BLaER1 (cell line): ENCODE results near the gene PITPNC1.
A peak's percentile ranks its signal among the peaks of the same experiment; 100 is the strongest.
"Not testable (repeated sequence)": the region's sequence is repeated elsewhere in the genome, so short reads cannot be mapped to it uniquely, and the experiment has no call there.

Experiments used
- H3K27ac ChIP-seq: shearing (Covaris generic); formaldehyde crosslinking; 2 replicates; pipeline ENCODE4 v1.8.1; 2022
- H3K27me3 ChIP-seq: shearing (Covaris generic); formaldehyde crosslinking; 2 replicates; pipeline ENCODE4 v1.8.1; 2022
- H3K36me3 ChIP-seq: shearing (Covaris generic); formaldehyde crosslinking; 2 replicates; pipeline ENCODE4 v1.8.1; 2022
- H3K4me1 ChIP-seq: shearing (Covaris generic); formaldehyde crosslinking; 2 replicates; pipeline ENCODE4 v1.8.1; 2022
- H3K4me2 ChIP-seq: shearing (Covaris generic); formaldehyde crosslinking; 2 replicates; pipeline ENCODE4 v1.8.1; 2022
- H3K4me3 ChIP-seq: shearing (Covaris generic); formaldehyde crosslinking; 2 replicates; pipeline ENCODE4 v1.8.1; 2022
- H3K9ac ChIP-seq: shearing (Covaris generic); formaldehyde crosslinking; 2 replicates; pipeline ENCODE4 v1.8.1; 2022
- H3K9me3 ChIP-seq: shearing (Covaris generic); formaldehyde crosslinking; 2 replicates; pipeline ENCODE4 v1.8.1; 2022
- H4K20me1 ChIP-seq: shearing (Covaris generic); formaldehyde crosslinking; 2 replicates; pipeline ENCODE4 v1.8.1; 2022
- Cebpa-rat ChIP-seq: shearing (Covaris generic); IDR thresholded peaks from 2 replicates; pipeline ENCODE4 v1.8.1; 2022

PITPNC1 gene

DNA sequence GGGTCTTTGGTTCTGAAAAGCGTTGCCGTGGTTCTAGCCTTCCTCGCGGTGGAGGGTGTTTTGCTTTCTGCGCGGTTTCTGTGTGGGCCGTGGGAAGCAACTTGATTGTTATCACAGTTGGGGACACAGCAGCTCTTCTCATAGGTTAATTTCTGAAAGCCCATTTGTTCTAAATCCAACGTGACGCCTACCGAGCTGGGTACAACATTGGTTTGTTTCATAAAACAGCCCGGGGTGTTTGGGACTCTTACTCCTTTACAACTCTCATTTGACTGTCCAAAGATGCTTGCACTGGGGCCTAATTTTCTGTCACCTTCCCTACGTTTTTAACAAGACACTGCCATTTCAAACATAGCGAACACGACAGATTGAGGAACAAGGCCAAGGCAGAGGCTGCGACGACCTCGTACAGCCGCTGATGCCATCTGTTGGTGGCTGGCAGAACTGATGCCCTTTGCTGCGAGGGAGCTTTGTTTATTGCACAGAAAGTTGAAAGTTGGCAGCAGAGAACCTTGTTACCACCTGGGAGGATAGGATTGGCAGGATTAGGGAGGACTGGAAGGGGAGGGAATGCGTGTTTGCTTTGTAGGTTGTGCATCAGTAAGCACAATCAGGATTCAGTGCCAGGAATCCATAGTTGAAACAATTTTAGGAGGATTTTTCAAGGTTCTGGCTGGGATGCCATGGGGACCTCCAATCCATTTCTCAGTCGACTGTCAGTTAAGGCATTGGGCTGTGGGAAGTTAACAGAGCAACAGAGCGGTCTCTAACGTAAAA lies 98.3 kb downstream of the PITPNC1 start:
- TF ChIP-seq Cebpa-rat = no peak
- H3K27ac ChIP-seq = 0 out of 2 replicates have a peak overlapping the region, but pooled peaks have one; percentile 19
- H3K4me2 ChIP-seq = peak overlapping the region; percentile 79
- peak overlapping the region; percentile 40; the same call in 1 of the 2 replicates for H3K9ac ChIP-seq
- no peaks in the 10 kb centered on the region for H3K36me3 ChIP-seq
- H3K9me3 ChIP-seq = peaks cover 6% of the 10 kb centered on the region; the same call in 1 of the 2 replicates
- peaks cover 53% of the 10 kb centered on the region for H3K4me1 ChIP-seq
- peaks cover 47% of the 10 kb centered on the region; the same call in 1 of the 2 replicates for H4K20me1 ChIP-seq
- no peaks in the 10 kb centered on the region for H3K27me3 ChIP-seq
- no peak overlapping the region for H3K4me3 ChIP-seq

DNA sequence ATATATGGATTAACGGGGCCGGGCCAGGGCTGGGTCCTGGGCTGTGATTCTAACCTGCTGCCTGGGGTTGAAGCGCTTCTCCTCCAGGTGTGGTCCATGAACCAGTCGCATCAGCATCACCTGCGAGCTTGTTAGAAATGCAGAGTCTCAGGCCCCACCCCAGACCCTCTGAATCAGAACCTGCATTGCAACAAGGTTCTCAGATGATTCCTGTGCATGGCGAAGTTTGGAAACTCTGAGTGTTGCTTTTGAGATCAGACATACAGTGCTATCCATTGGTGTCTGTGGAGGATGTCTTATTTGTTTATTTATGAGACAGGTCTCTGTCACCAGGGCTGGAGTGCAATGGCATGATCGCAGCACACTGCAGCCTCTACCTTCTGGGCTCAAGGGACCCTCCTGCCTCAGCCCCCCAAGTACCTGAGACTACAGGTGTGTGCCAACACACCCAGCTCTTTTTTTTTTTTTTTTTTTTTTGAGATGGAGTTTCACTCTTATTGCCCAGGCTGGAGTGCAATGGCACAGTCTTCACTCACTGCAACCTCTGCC lies 99.8 kb downstream of the PITPNC1 start:
- Histone ChIP-seq H3K9me3 (no peaks in the 10 kb centered on the region), H3K4me2 (no peak overlapping the region), H4K20me1 (peaks cover 51% of the 10 kb centered on the region), H3K9ac (no peak overlapping the region), H3K27me3 (no peaks in the 10 kb centered on the region), H3K36me3 (0 out of 2 replicates have a peak, but pooled peaks cover 7% of the 10 kb centered on the region), H3K4me3 (no peak overlapping the region), H3K4me1 (peaks cover 61% of the 10 kb centered on the region), H3K27ac (no peak overlapping the region)
- TF ChIP-seq Cebpa-rat = no peak

DNA sequence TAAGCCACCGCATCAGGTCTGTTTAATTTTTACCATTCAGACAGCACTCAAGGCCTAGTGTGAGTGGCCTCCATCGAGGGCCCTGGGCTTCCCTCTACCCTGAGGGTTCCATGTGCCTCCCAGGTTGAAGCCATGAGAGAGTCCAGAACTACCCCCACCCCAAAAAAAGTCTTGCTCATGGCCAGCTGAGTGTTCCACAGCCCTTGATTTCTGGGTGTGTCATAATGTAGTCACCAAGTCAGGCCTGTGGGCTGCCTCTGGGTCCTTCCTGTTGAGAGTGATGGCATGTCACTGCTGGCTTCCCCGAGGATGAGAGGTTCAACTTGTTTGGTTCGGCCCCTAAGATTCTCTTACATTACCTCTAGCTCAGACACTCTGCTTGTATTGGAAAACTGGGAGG lies 100.6 kb downstream of the PITPNC1 start:
- H4K20me1 ChIP-seq = peaks cover 55% of the 10 kb centered on the region
- H3K4me3 ChIP-seq = no peak overlapping the region
- peak overlapping the region; percentile 27; the same call in 1 of the 2 replicates for H3K9ac ChIP-seq
- no peak for TF ChIP-seq Cebpa-rat
- peak overlapping the region; percentile 44 for H3K27ac ChIP-seq
- peaks cover 61% of the 10 kb centered on the region for H3K4me1 ChIP-seq
- no peaks in the 10 kb centered on the region for H3K9me3 ChIP-seq
- peak overlapping the region; percentile 55 for H3K4me2 ChIP-seq
- no peaks in the 10 kb centered on the region for H3K27me3 ChIP-seq
- H3K36me3 ChIP-seq = 0 out of 2 replicates have a peak, but pooled peaks cover 7% of the 10 kb centered on the region

DNA sequence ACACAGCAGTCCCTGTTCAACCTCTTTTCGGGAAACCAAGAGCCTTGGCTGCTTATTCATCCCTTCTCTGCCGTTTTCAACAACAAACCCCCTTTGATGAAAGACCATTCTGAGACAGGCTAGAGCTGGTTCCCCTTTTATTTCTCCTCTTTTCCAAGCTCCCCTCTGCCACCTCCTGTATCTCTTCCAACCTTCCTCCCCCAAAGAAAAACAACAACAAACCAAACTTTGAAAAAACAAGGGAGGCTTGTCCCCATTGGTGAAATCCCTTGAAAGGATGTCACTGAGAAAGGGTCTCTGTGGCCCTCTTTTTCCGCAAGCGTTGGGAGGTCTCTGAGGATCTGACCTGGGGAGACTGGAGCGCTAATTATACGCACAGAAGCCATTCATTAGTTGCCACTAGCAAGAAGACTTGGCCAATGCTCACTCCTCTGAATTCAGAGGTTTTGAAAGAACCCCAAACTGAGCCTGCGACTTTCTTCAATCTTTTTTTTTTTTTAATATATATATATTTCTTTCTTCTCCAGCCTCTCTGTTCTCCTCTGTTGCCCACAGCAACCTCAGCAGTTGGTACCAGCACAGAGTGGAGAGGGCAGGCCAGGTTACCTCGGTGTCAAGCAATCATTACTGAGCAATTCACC lies 101.4 kb downstream of the PITPNC1 start:
- Histone ChIP-seq H4K20me1 (peaks cover 58% of the 10 kb centered on the region), H3K9ac (peak overlapping the region; percentile 27; the same call in 1 of the 2 replicates), H3K9me3 (no peaks in the 10 kb centered on the region), H3K4me3 (no peak overlapping the region), H3K4me1 (peaks cover 58% of the 10 kb centered on the region), H3K36me3 (0 out of 2 replicates have a peak, but pooled peaks cover 7% of the 10 kb centered on the region), H3K27ac (peak overlapping the region; percentile 16; the same call in 1 of the 2 replicates), H3K27me3 (no peaks in the 10 kb centered on the region), H3K4me2 (peak overlapping the region; percentile 55)
- no peak for TF ChIP-seq Cebpa-rat

DNA sequence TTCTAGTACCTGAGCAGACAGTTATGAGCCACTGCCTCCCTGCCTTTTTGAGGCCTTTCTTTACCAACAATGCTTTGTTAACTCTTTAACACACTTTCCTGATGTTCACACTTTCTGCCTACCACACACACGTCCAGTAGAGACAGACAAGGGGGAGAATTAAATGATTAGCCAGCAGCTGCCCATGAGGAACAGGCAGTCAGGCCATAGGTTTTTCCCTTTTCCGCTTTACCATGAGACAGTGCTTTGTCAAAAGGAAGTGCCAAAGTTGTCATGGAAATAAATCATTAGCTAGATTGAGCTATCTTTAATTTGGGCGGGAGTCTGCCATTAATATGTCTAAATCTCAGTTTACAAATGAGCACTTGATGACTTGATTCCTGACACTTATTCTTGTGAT lies 102.1 kb downstream of the PITPNC1 start:
- H3K4me2 ChIP-seq = 0 out of 2 replicates have a peak overlapping the region, but pooled peaks have one; percentile 55
- peaks cover 52% of the 10 kb centered on the region for H3K4me1 ChIP-seq
- 0 out of 2 replicates have a peak overlapping the region, but pooled peaks have one; percentile 16 for H3K27ac ChIP-seq

DNA sequence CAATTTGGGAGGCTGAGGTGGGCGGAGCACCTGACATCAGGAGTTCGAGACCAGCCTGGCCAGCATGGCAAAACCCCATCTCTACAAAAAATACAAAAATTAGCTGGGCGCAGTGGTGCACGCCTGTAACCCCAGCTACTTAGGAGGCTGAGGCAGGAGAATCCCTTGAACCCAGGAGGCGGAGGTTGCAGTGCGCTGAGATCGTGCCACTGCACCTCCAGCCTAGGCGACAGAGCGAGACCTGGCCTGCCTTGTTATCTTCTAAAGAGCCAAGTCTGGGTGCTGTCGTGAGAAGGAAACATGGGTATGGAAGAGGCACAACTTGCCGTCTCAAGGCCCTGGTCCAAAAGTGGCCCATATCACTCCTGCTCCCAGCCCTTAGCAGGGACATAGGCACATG lies 103.9 kb downstream of the PITPNC1 start:
- not testable (repeated sequence) for H3K9ac ChIP-seq, H3K27me3 ChIP-seq, H3K4me2 ChIP-seq, H3K9me3 ChIP-seq, H3K36me3 ChIP-seq, H3K4me3 ChIP-seq, H3K27ac ChIP-seq
- Histone ChIP-seq H3K4me1 (peaks cover 36% of the 10 kb centered on the region), H4K20me1 (peaks cover 64% of the 10 kb centered on the region)

More for the DNA sequence above, 102.1 kb downstream of the PITPNC1 start:
- TF ChIP-seq Cebpa-rat = no peak
- no peaks in the 10 kb centered on the region for H3K27me3 ChIP-seq
- no peak overlapping the region for H3K9ac ChIP-seq
- H3K9me3 ChIP-seq = no peaks in the 10 kb centered on the region
- no peak overlapping the region for H3K4me3 ChIP-seq
- peaks cover 55% of the 10 kb centered on the region for H4K20me1 ChIP-seq
- 0 out of 2 replicates have a peak, but pooled peaks cover 7% of the 10 kb centered on the region for H3K36me3 ChIP-seq

DNA sequence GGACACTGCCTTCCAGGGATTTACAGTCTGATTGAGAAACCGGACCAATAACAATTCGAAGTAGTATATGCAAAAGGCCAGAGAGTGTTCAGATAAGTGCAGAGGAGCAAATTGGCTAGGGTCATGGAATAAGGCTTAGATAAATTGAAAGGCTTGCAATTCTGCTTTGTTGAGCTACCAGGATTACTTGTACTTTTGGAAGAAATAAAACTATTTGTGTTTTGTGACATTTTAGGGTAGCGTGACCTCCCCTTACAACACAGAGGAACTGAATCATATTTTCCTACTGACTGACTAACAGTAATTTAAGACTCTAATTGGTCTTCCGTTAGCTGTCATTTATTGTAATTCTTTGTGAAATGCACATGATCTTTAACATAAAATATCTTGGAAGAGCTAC lies 104.7 kb downstream of the PITPNC1 start:
- Histone ChIP-seq H3K27ac (no peak overlapping the region), H3K4me1 (peaks cover 40% of the 10 kb centered on the region), H3K27me3 (no peaks in the 10 kb centered on the region), H3K9ac (no peak overlapping the region), H3K36me3 (0 out of 2 replicates have a peak, but pooled peaks cover 7% of the 10 kb centered on the region), H3K4me2 (no peak overlapping the region), H3K4me3 (no peak overlapping the region), H4K20me1 (peaks cover 73% of the 10 kb centered on the region), H3K9me3 (no peaks in the 10 kb centered on the region)
- TF ChIP-seq Cebpa-rat = no peak

DNA sequence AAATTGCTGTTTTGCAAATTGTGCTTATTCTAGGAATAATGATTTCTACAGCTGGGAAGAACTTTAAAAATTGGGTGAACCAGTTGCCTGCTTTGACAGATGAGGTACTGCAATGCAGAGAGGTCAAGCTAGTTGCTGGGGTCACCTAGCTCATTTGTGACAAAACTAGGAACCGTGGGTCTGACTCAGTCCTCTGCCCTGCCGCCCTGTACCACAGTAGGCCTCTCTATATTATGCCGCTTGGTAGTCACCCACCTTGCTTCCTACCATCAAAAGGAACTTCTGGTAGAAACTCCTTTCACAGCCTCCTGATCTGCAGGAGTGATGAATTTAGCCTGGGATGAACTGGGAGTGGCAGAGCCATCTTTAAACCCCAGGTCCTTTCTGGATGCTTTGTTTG lies 105.7 kb downstream of the PITPNC1 start:
- no peak overlapping the region for H3K4me3 ChIP-seq
- H3K36me3 ChIP-seq = 0 out of 2 replicates have a peak, but pooled peaks cover 7% of the 10 kb centered on the region
- peaks cover 76% of the 10 kb centered on the region for H4K20me1 ChIP-seq
- no peak overlapping the region for H3K27ac ChIP-seq
- no peaks in the 10 kb centered on the region for H3K9me3 ChIP-seq
- TF ChIP-seq Cebpa-rat = no peak
- no peak overlapping the region for H3K4me2 ChIP-seq
- peaks cover 42% of the 10 kb centered on the region for H3K4me1 ChIP-seq
- H3K9ac ChIP-seq = no peak overlapping the region
- H3K27me3 ChIP-seq = no peaks in the 10 kb centered on the region

DNA sequence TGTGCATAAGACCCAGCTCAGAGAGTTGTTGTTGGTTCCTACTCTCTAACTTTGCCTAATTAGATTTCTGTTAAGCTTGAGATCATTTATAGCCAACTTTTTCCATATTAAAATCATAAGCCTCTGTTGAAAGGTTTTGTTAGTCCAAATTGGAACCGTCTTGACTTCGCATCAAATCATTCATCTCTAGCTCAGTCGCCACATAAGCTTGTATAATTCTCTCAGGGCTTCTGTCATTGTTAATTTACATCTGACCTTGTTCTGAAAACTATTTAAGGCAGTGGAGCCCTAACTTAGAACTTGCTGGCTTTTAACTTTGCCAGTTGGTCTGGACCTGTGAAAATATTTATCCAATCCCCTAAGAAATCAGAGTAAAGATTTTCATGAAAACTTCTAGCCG lies 107.2 kb downstream of the PITPNC1 start:
- Histone ChIP-seq H3K27ac (no peak overlapping the region), H3K9ac (no peak overlapping the region)

More for the DNA sequence above, 107.2 kb downstream of the PITPNC1 start:
- Histone ChIP-seq H3K4me1 (peaks cover 35% of the 10 kb centered on the region), H3K9me3 (0 out of 2 replicates have a peak, but pooled peaks cover 5% of the 10 kb centered on the region), H3K4me2 (no peak overlapping the region), H3K36me3 (peaks cover 19% of the 10 kb centered on the region; the same call in 1 of the 2 replicates), H3K27me3 (no peaks in the 10 kb centered on the region), H3K4me3 (no peak overlapping the region), H4K20me1 (peaks cover 76% of the 10 kb centered on the region)
- no peak for TF ChIP-seq Cebpa-rat
